SJSA1 (cell line): Measurements from ENCODE around the gene HINT3. TPM values are rescaled to one million over a fixed set of nuclear protein-coding genes. Genes with fewer than 3 reads are reported as not detected.
"Not testable (repeated sequence)": the region's sequence is repeated elsewhere in the genome, so short reads cannot be mapped to it uniquely, and the experiment has no call there.

Experiments used
- DNase-seq, 2 experiments: peaks; one replicate each; pipeline ENCODE4 v3.0.0-alpha.2; 2015 to 2020; ENCODE audit warnings: low spot score in 2 of 2, low read depth in 1 of 2
- H3K27ac ChIP-seq: fragments of 250-450 bp; sonication (Bioruptor Pico); 2 replicates; pipeline ENCODE4 v1.5.1; 2020; ENCODE audit warnings: mild to moderate bottlenecking, moderate library complexity
- H3K27me3 ChIP-seq: fragments of 250-450 bp; sonication (Bioruptor Pico); replicated peaks from 2 replicates; pipeline ENCODE4 v1.5.1; 2020; ENCODE audit warnings: mild to moderate bottlenecking, moderate library complexity
- H3K36me3 ChIP-seq: fragments of 250-450 bp; sonication (Bioruptor Pico); 2 replicates; pipeline ENCODE4 v1.5.1; 2020; ENCODE audit warnings: mild to moderate bottlenecking
- H3K4me1 ChIP-seq: fragments of 250-450 bp; sonication (Bioruptor Pico); replicated peaks from 2 replicates; pipeline ENCODE4 v1.6.1; 2021; ENCODE audit warnings: mild to moderate bottlenecking
- H3K4me3 ChIP-seq: fragments of 250-450 bp; sonication (Bioruptor Pico); 2 replicates; pipeline ENCODE4 v1.5.1; 2020; ENCODE audit warnings: mild to moderate bottlenecking
- H3K9me3 ChIP-seq: fragments of 250-450 bp; sonication (Bioruptor Pico); replicated peaks from 2 replicates; pipeline ENCODE4 v1.5.1; 2020; ENCODE audit warnings: mild to moderate bottlenecking
- total RNA-seq: library from RNA; depleted of rRNA; stranded (reverse); fragments of >200 nt; shearing (Covaris generic); gene quantifications from 2 replicates; pipeline ENCODE4 v1.2.3, GENCODE V29; 2014

HINT3 gene
- total RNA-seq, 1 experiment from 2014 or later = 16.9 TPM

- Histone ChIP-seq H3K4me1 (no peaks in the 10 kb centered on the region; the same call in none of the 2 replicates), H3K9me3 (no peaks in the 10 kb centered on the region), H3K27ac (no peak overlapping the region), H3K27me3 (no peaks in the 10 kb centered on the region), H3K4me3 (no peak overlapping the region), H3K36me3 (no peaks in the 10 kb centered on the region; the same call in 1 of the 2 replicates)
- no peak for DNase-seq
Observed at GRCh38 chr6:125924697-125925358, 31.7 kb upstream of the HINT3 start.

GRCh38 chr6:125926711-125927110 is 29.9 kb upstream of the HINT3 start:
- H3K4me1 ChIP-seq = peaks cover 13% of the 10 kb centered on the region

GRCh38 chr6:125927761-125928160 is 28.8 kb upstream of the HINT3 start:
- no peaks in the 10 kb centered on the region for H3K27me3 ChIP-seq
- H3K9me3 ChIP-seq = no peaks in the 10 kb centered on the region
- no peak for DNase-seq
- H3K36me3 ChIP-seq = no peaks in the 10 kb centered on the region
- no peak overlapping the region for H3K4me3 ChIP-seq
- peaks cover 16% of the 10 kb centered on the region for H3K4me1 ChIP-seq
- H3K27ac ChIP-seq = no peak overlapping the region

More at GRCh38 chr6:125926711-125927110, 29.9 kb upstream of the HINT3 start:
- no peaks in the 10 kb centered on the region; the same call in 1 of the 2 replicates for H3K36me3 ChIP-seq
- H3K9me3 ChIP-seq = no peaks in the 10 kb centered on the region
- DNase-seq = no peak
- H3K27me3 ChIP-seq = no peaks in the 10 kb centered on the region
- H3K4me3 ChIP-seq = no peak overlapping the region
- H3K27ac ChIP-seq = no peak overlapping the region

- no peak overlapping the region for H3K4me3 ChIP-seq
- H3K9me3 ChIP-seq = no peaks in the 10 kb centered on the region
- no peaks in the 10 kb centered on the region for H3K36me3 ChIP-seq
- no peak for DNase-seq
- no peaks in the 10 kb centered on the region for H3K27me3 ChIP-seq
- H3K27ac ChIP-seq = peak overlapping the region; percentile 29; the same call in 1 of the 2 replicates
- H3K4me1 ChIP-seq = peaks cover 16% of the 10 kb centered on the region
Observed at GRCh38 chr6:125930765-125931418, 25.7 kb upstream of the HINT3 start.

- Histone ChIP-seq H3K27me3 (no peaks in the 10 kb centered on the region), H3K36me3 (no peaks in the 10 kb centered on the region), H3K9me3 (no peaks in the 10 kb centered on the region), H3K4me1 (peaks cover 16% of the 10 kb centered on the region), H3K27ac (no peak overlapping the region), H3K4me3 (no peak overlapping the region)
- DNase-seq = no peak
Observed at GRCh38 chr6:125931733-125932450, 24.7 kb upstream of the HINT3 start.

GRCh38 chr6:125932451-125932795 is 24.1 kb upstream of the HINT3 start:
- DNase-seq = no peak
- Histone ChIP-seq H3K9me3 (no peaks in the 10 kb centered on the region), H3K36me3 (no peaks in the 10 kb centered on the region), H3K27me3 (no peaks in the 10 kb centered on the region), H3K27ac (no peak overlapping the region), H3K4me1 (peaks cover 16% of the 10 kb centered on the region), H3K4me3 (no peak overlapping the region)

GRCh38 chr6:125935520-125935919 is 21.1 kb upstream of the HINT3 start:
- not testable (repeated sequence) for H3K36me3 ChIP-seq, H3K27me3 ChIP-seq, H3K9me3 ChIP-seq, H3K27ac ChIP-seq, DNase-seq, H3K4me3 ChIP-seq
- H3K4me1 ChIP-seq = peaks cover 19% of the 10 kb centered on the region

- peaks cover 29% of the 10 kb centered on the region for H3K4me1 ChIP-seq
- no peaks in the 10 kb centered on the region for H3K9me3 ChIP-seq
- no peaks in the 10 kb centered on the region for H3K36me3 ChIP-seq
- H3K4me3 ChIP-seq = no peak overlapping the region
- no peak overlapping the region for H3K27ac ChIP-seq
- DNase-seq = no peak
- H3K27me3 ChIP-seq = no peaks in the 10 kb centered on the region
Observed at GRCh38 chr6:125939026-125939425, 17.5 kb upstream of the HINT3 start.

- Histone ChIP-seq H3K9me3 (no peaks in the 10 kb centered on the region), H3K27me3 (no peaks in the 10 kb centered on the region), H3K4me3 (no peak overlapping the region), H3K36me3 (no peaks in the 10 kb centered on the region), H3K4me1 (peaks cover 36% of the 10 kb centered on the region), H3K27ac (no peak overlapping the region)
- no peak for DNase-seq
Observed at GRCh38 chr6:125939791-125940190, 16.8 kb upstream of the HINT3 start.

GRCh38 chr6:125940247-125941041 is 16.1 kb upstream of the HINT3 start:
- DNase-seq = no peak
- Histone ChIP-seq H3K9me3 (no peaks in the 10 kb centered on the region), H3K27me3 (no peaks in the 10 kb centered on the region), H3K27ac (no peak overlapping the region; the same call in 1 of the 2 replicates), H3K36me3 (no peaks in the 10 kb centered on the region), H3K4me1 (peaks cover 43% of the 10 kb centered on the region), H3K4me3 (no peak overlapping the region)

- Histone ChIP-seq H3K4me3 (no peak overlapping the region), H3K27ac (no peak overlapping the region), H3K36me3 (no peaks in the 10 kb centered on the region), H3K9me3 (no peaks in the 10 kb centered on the region), H3K27me3 (no peaks in the 10 kb centered on the region), H3K4me1 (peaks cover 67% of the 10 kb centered on the region)
- DNase-seq = no peak
Observed at GRCh38 chr6:125942672-125943527, 13.7 kb upstream of the HINT3 start.

- Histone ChIP-seq H3K27me3 (no peaks in the 10 kb centered on the region), H3K4me3 (no peak overlapping the region), H3K27ac (peak overlapping the region; percentile 89), H3K4me1 (peaks cover 69% of the 10 kb centered on the region), H3K36me3 (no peaks in the 10 kb centered on the region), H3K9me3 (no peaks in the 10 kb centered on the region)
- DNase-seq = no peak
Observed at GRCh38 chr6:125943528-125944433, 12.8 kb upstream of the HINT3 start.
